GM13976 (cell line): ENCODE results near the gene CNIH3.
"Not testable (repeated sequence)": the region's sequence is repeated elsewhere in the genome, so short reads cannot be mapped to it uniquely, and the experiment has no call there.

ENCODE experiments used
- DNase-seq: peaks from one replicate; pipeline ENCODE4 v3.0.0; 2012; ENCODE audit warnings: low spot score
- CTCF ChIP-seq: IDR thresholded peaks from 2 replicates; pipeline ENCODE4 v1.5.1; 2012; ENCODE audit warnings: borderline replicate concordance, mild to moderate bottlenecking; ENCODE audit not compliant: insufficient read depth; ENCODE audit errors: extremely low read depth, missing control alignments, control extremely low read depth
- in situ Hi-C: fragments of 300-500 bp; cut with MboI; formaldehyde crosslinking; loops from one replicate; pipeline ENCODE4 v1.12.0; 2022; ENCODE audit warnings: low sequenced_read_pairs, mixed read lengths, inconsistent platforms; ENCODE audit not compliant: unreplicated experiment

The CNIH3 gene

GRCh38 chr1:224707843-224708725 is 92.0 kb downstream of the CNIH3 start:
- no peak for DNase-seq

GRCh38 chr1:224710196-224710595 is 94.1 kb downstream of the CNIH3 start:
- no peak for DNase-seq
- no peak for TF ChIP-seq CTCF
- in situ Hi-C loops, result no loop called here

More at GRCh38 chr1:224707843-224708725, 92.0 kb downstream of the CNIH3 start:
- in situ Hi-C loops, result no loop called here
- TF ChIP-seq CTCF, result no peak

- DNase-seq, in situ Hi-C loops: not testable (repeated sequence)
Measured at GRCh38 chr1:224711231-224711756, 95.2 kb downstream of the CNIH3 start.

GRCh38 chr1:224711876-224712275 is 95.8 kb downstream of the CNIH3 start:
- in situ Hi-C loops, result no loop called here
- TF ChIP-seq CTCF, result no peak
- no peak for DNase-seq

GRCh38 chr1:224713228-224713627 is 97.1 kb downstream of the CNIH3 start:
- no peak for TF ChIP-seq CTCF
- no peak for DNase-seq
- in situ Hi-C loops, result no loop called here

- no peak for TF ChIP-seq CTCF
- no peak for DNase-seq
- in situ Hi-C loops, result no loop called here
Measured at GRCh38 chr1:224714553-224714952, 98.4 kb downstream of the CNIH3 start.

- no peak for TF ChIP-seq CTCF
- no peak for DNase-seq
- in situ Hi-C loops, result no loop called here
Measured at GRCh38 chr1:224718470-224719053, 102.4 kb downstream of the CNIH3 start.
